Measurements from ENCODE around the gene VTI1A. TPM values are rescaled to one million over a fixed set of nuclear protein-coding genes. Genes with fewer than 3 reads are reported as not detected.

Gene VTI1A
- total RNA-seq, 1 experiment from 2014 or later: 22.0 TPM

- Mint-ChIP-seq H3K36me3 (ENCODE audit: insufficient read depth in 1 of 3, low read depth in 3 of 3) (peaks cover 0 to 14% (median 0%) of the 10 kb centered on the region in 3 experiments; a peak in 4 of 7 replicates), H3K9me3 (no peaks in the 10 kb centered on the region; a peak in 3 of 5 replicates), H3K4me3 (no peak overlapping the region), H3K27ac (no peak overlapping the region), H3K27me3 (ENCODE audit: low read depth) (no peaks in the 10 kb centered on the region; the same call in 1 of the 2 replicates), H3K4me1 (peaks cover 6 to 7% of the 10 kb centered on the region in 2 experiments)
- no peak overlapping the region for H3K56ac ChIP-seq (ENCODE audit: insufficient read length, low read depth, low read length)
- no peak overlapping the region for H3K9ac ChIP-seq (ENCODE audit: extremely low read depth, insufficient read length, low read length)
- H3K27ac ChIP-seq (ENCODE audit: insufficient read length, low read depth, low read length): no peak overlapping the region
- WGBS (ENCODE audit: extremely low coverage, insufficient read length, low lambda C conversion rate): no CpG with 5 or more reads among the region's 7 CpGs
- no peak overlapping the region for H2BK12ac ChIP-seq (ENCODE audit: insufficient read length, low read depth, low read length)
- H2AK5ac ChIP-seq (ENCODE audit: insufficient read length, low read length): no peak overlapping the region
- no peak overlapping the region for H3K4ac ChIP-seq (ENCODE audit: low read depth, low read length)
- H2BK15ac ChIP-seq (ENCODE audit: low read depth, low read length): no peak overlapping the region
- no peak overlapping the region for H2AFZ ChIP-seq (ENCODE audit: low read length)
- no peak overlapping the region for H2BK120ac ChIP-seq (ENCODE audit: low read depth, low read length, poor library complexity, severe bottlenecking)
- H3K79me2 ChIP-seq (ENCODE audit: insufficient read depth, low read length): no peaks in the 10 kb centered on the region
- DNase-seq: no peak
- H3T11ph ChIP-seq (ENCODE audit: low read length): no peak overlapping the region
- no peaks in the 10 kb centered on the region; the same call in 1 of the 2 replicates for H3K4me1 ChIP-seq (ENCODE audit: insufficient read depth, low read length)
- H3K23ac ChIP-seq (ENCODE audit: insufficient read length, low read depth, low read length): no peak overlapping the region
- no peak overlapping the region for H3K18ac ChIP-seq (ENCODE audit: insufficient read length, low read depth, low read length)
- no peak overlapping the region for H4K91ac ChIP-seq (ENCODE audit: insufficient read length, low read depth, low read length)
- H3K4me2 ChIP-seq (ENCODE audit: insufficient read depth, insufficient read length, low read length): no peak overlapping the region
- H3K9me3 ChIP-seq (ENCODE audit: control insufficient read depth, low read depth, low read length): no peaks in the 10 kb centered on the region
- no peak overlapping the region for H2BK5ac ChIP-seq (ENCODE audit: insufficient read length, low read length)
- no peak for TF ChIP-seq CTCF (conservative IDR thresholded peaks at IDR 0.05)
- no peak overlapping the region for H4K5ac ChIP-seq (ENCODE audit: insufficient read length, low read depth, low read length)
- H3K79me1 ChIP-seq (ENCODE audit: insufficient read depth, low read depth, low read length, poor library complexity, severe bottlenecking): no peaks in the 10 kb centered on the region
- no peak overlapping the region for H2BK20ac ChIP-seq (ENCODE audit: low read depth, low read length, poor library complexity, severe bottlenecking)
- no peaks in the 10 kb centered on the region for H3K23me2 ChIP-seq (ENCODE audit: insufficient read length, low read depth, low read length, poor library complexity, severe bottlenecking)
- no peaks in the 10 kb centered on the region for H4K20me1 ChIP-seq (ENCODE audit: control insufficient read depth, insufficient read depth, insufficient read length)
- H3K27me3 ChIP-seq (ENCODE audit: insufficient read depth, low read length): no peaks in the 10 kb centered on the region
- no peak overlapping the region for H4K8ac ChIP-seq (replicated peaks; ENCODE audit: insufficient read length, low read depth, low read length)
- H3K14ac ChIP-seq (ENCODE audit: insufficient read depth, low read length): no peak overlapping the region
Measured at GRCh38 chr10:112538168-112538567, 91.2 kb downstream of the VTI1A start.

Data from H9 (cell line).